Endodermal cell (in vitro differentiated cells): ENCODE data around the gene GPR18. TPM values are rescaled to one million over a fixed set of nuclear protein-coding genes. Genes with fewer than 3 reads are reported as not detected.
A peak's percentile ranks its signal among the peaks of the same experiment; 100 is the strongest.

Experiments used
- DNase-seq: peaks from one replicate; pipeline ENCODE4 v3.0.0-alpha.2; 2017
- H3K27ac ChIP-seq: 2 replicates; pipeline ENCODE4 v1.5.1; 2013; ENCODE audit warnings: mild to moderate bottlenecking, low read depth, low read length, moderate library complexity
- H3K27me3 ChIP-seq: 2 replicates; pipeline ENCODE4 v1.6.1; 2013; ENCODE audit warnings: mild to moderate bottlenecking, low read length, moderate library complexity; ENCODE audit not compliant: insufficient read depth, control insufficient read depth, poor library complexity, severe bottlenecking
- H3K36me3 ChIP-seq: 2 replicates; pipeline ENCODE4 v1.7.0; 2013; ENCODE audit warnings: mild to moderate bottlenecking, low read length, moderate library complexity; ENCODE audit not compliant: control insufficient read depth, insufficient read depth
- H3K4me1 ChIP-seq: one replicate; pipeline ENCODE4 v1.7.0; 2013; ENCODE audit warnings: low read length; ENCODE audit not compliant: control insufficient read depth, insufficient read depth
- H3K4me3 ChIP-seq: 2 replicates; pipeline ENCODE4 v1.5.1; 2013; ENCODE audit warnings: mild to moderate bottlenecking, low read length, moderate library complexity
- H3K9ac ChIP-seq: 2 replicates; pipeline ENCODE4 v1.6.1; 2013; ENCODE audit warnings: mild to moderate bottlenecking, low read length, moderate library complexity; ENCODE audit not compliant: poor library complexity, severe bottlenecking; ENCODE audit errors: extremely low read depth
- H3K9me3 ChIP-seq: 2 replicates; pipeline ENCODE4 v1.6.1; 2013; ENCODE audit warnings: mild to moderate bottlenecking, low read length, moderate library complexity; ENCODE audit not compliant: control insufficient read depth
- H3K27ac Mint-ChIP-seq: 2 replicates; pipeline ENCODE4 v1.8.0; 2020; ENCODE audit warnings: mixed read lengths
- H3K27me3 Mint-ChIP-seq: 2 replicates; pipeline ENCODE4 v1.8.0; 2021; ENCODE audit warnings: mild to moderate bottlenecking, mixed read lengths; ENCODE audit not compliant: insufficient read depth
- H3K36me3 Mint-ChIP-seq: 2 replicates; pipeline ENCODE4 v1.8.0; 2020; ENCODE audit warnings: low read depth, mixed read lengths
- H3K4me1 Mint-ChIP-seq: 2 replicates; pipeline ENCODE4 v1.8.0; 2020; ENCODE audit warnings: mixed read lengths
- H3K4me3 Mint-ChIP-seq: 2 replicates; pipeline ENCODE4 v1.8.0; 2020; ENCODE audit warnings: mild to moderate bottlenecking, moderate library complexity, mixed read lengths
- H3K9me3 Mint-ChIP-seq: 2 replicates; pipeline ENCODE4 v1.8.0; 2020; ENCODE audit warnings: mild to moderate bottlenecking, mixed read lengths
- WGBS, 2 experiments: methylation state at CpG; one replicate each; pipeline versions ENCODE4 v1.1.5 to v1.1.7; 2013; ENCODE audit warnings: missing lambda C conversion rate in 2 of 2, mixed read lengths in 1 of 2; ENCODE audit not compliant: insufficient coverage in 1 of 2, insufficient read length in 1 of 2; 5-methylcytosine and 5-hydroxymethylcytosine counted together
- total RNA-seq, 2 donors: library from RNA; stranded (reverse); fragmentation: NEBNext Ultra II Directional in 1 of 2; extraction: Animal tissue kit (Norgen Biotek cat#: 25700) in 1 of 2; gene quantifications; 2 replicates in 1 of 2; 3 replicates in 1 of 2; pipeline ENCODE4 v1.2.1, GENCODE V29; 2021
- TF ChIP-seq, protein P1 (sequence below): fragments of 200-600 bp; sonication (generic); conservative IDR thresholded peaks from 2 replicates; pipeline ENCODE4 v1.5.0; 2021; ENCODE audit warnings: antibody characterized with exemption, mild to moderate bottlenecking

GPR18 gene
- total RNA-seq, 2 donors from 2014 or later: not detected

GRCh38 chr13:99301056-99301838 is 43.1 kb upstream of the GPR18 start:
- Mint-ChIP-seq H3K36me3 (peaks cover 2% of the 10 kb centered on the region), H3K27me3 (no peaks in the 10 kb centered on the region), H3K4me1 (peaks cover 33% of the 10 kb centered on the region), H3K27ac (no peak overlapping the region), H3K9me3 (no peaks in the 10 kb centered on the region), H3K4me3 (no peak overlapping the region)
- H3K4me3 ChIP-seq: no peak overlapping the region
- no peak overlapping the region for H3K9ac ChIP-seq
- no peak for DNase-seq
- TF ChIP-seq, protein P1, sequence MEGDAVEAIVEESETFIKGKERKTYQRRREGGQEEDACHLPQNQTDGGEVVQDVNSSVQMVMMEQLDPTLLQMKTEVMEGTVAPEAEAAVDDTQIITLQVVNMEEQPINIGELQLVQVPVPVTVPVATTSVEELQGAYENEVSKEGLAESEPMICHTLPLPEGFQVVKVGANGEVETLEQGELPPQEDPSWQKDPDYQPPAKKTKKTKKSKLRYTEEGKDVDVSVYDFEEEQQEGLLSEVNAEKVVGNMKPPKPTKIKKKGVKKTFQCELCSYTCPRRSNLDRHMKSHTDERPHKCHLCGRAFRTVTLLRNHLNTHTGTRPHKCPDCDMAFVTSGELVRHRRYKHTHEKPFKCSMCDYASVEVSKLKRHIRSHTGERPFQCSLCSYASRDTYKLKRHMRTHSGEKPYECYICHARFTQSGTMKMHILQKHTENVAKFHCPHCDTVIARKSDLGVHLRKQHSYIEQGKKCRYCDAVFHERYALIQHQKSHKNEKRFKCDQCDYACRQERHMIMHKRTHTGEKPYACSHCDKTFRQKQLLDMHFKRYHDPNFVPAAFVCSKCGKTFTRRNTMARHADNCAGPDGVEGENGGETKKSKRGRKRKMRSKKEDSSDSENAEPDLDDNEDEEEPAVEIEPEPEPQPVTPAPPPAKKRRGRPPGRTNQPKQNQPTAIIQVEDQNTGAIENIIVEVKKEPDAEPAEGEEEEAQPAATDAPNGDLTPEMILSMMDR: no peak
- H3K27me3 ChIP-seq: no peaks in the 10 kb centered on the region
- H3K36me3 ChIP-seq: peaks cover 3% of the 10 kb centered on the region
- H3K27ac ChIP-seq: no peak overlapping the region
- 93 to 95% methylated on average over 6 to 7 of the region's 7 CpGs for WGBS, 2 experiments
- H3K9me3 ChIP-seq: no peaks in the 10 kb centered on the region
- H3K4me1 ChIP-seq: peaks cover 5% of the 10 kb centered on the region

- Mint-ChIP-seq H3K27me3 (no peaks in the 10 kb centered on the region), H3K4me1 (peaks cover 24% of the 10 kb centered on the region), H3K4me3 (no peak overlapping the region), H3K27ac (no peak overlapping the region), H3K9me3 (no peaks in the 10 kb centered on the region), H3K36me3 (peaks cover 2% of the 10 kb centered on the region)
- DNase-seq: peak; percentile 69
- Histone ChIP-seq H3K27me3 (no peaks in the 10 kb centered on the region), H3K4me1 (peaks cover 5% of the 10 kb centered on the region), H3K36me3 (peaks cover 11% of the 10 kb centered on the region), H3K9ac (no peak overlapping the region), H3K9me3 (no peaks in the 10 kb centered on the region), H3K4me3 (no peak overlapping the region), H3K27ac (no peak overlapping the region)
- 83 to 92% methylated on average over 3 to 4 of the region's 4 CpGs for WGBS, 2 experiments
- TF ChIP-seq, protein P1: no peak
These were observed 41.8 kb upstream of the GPR18 start for GRCh38 chr13:99299920-99300341.

DNA sequence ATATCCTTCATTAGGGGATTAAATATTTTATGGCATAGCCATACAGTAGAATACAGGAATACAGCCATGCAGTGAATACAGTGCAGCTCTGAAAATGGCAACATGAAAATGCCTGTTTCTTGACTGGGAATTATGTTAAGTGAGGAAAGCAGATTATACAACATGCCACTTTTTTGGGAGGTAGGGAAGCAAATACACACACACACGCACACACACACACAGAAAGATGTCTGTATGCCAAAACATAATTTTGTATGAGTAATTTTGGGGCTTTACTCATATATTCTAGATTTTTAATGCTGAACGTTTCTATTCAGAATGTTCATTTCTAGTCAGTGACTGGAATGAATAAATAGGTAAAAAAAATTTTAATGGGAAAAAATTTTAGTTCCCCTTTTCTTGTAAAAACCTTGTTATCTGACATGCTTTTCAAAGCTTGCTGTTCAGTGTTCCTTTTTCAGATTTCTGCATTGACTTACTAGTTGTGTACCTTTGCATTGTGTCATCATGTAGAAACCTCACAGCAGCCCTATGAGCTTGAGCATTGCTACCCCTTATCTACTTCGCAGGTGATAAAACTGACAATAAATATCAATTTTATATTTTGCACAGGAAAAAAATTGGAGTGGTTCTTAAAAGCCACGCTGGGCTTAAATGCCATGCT is 41.2 kb upstream of the GPR18 start:
- no peaks in the 10 kb centered on the region for H3K9me3 Mint-ChIP-seq
- peaks cover 20% of the 10 kb centered on the region for H3K4me1 Mint-ChIP-seq
- Histone ChIP-seq H3K4me1 (peaks cover under 1% of the 10 kb centered on the region), H3K27ac (no peak overlapping the region), H3K36me3 (peaks cover 13% of the 10 kb centered on the region), H3K9ac (no peak overlapping the region), H3K4me3 (no peak overlapping the region), H3K27me3 (no peaks in the 10 kb centered on the region), H3K9me3 (no peaks in the 10 kb centered on the region)
- no peak overlapping the region for H3K4me3 Mint-ChIP-seq
- TF ChIP-seq, protein P1: no peak
- no peak for DNase-seq
- no peaks in the 10 kb centered on the region for H3K27me3 Mint-ChIP-seq
- H3K27ac Mint-ChIP-seq: no peak overlapping the region
- 94 to 100% methylated on average over 1 to 3 of the region's 4 CpGs for WGBS, 2 experiments
- H3K36me3 Mint-ChIP-seq: peaks cover 2% of the 10 kb centered on the region
